Left lung (tissue), 10 donors: Measurements from ENCODE around the gene NFIC. TPM values are rescaled to one million over a fixed set of nuclear protein-coding genes. Genes with fewer than 3 reads are reported as not detected.
A peak's percentile ranks its signal among the peaks of the same experiment; 100 is the strongest.
"Not testable (repeated sequence)": the region's sequence is repeated elsewhere in the genome, so short reads cannot be mapped to it uniquely, and the experiment has no call there.

Experiments used
- ATAC-seq: fragments of 200-7000 bp; cut with Tn5 transposase; one replicate; pipeline ENCODE4 v1.9.1; 2020; ENCODE audit warnings: moderate library complexity
- DNase-seq, 4 donors: peaks; one replicate each; pipeline ENCODE4 v3.0.0-alpha.2; 2013 to 2020
- H3K27ac ChIP-seq, 2 donors: fragments of 200-600 bp; sonication (generic) in 1 of 2; one replicate each; pipeline versions ENCODE4 v1.5.0 to v1.8.0; 2020 to 2021
- H3K27me3 ChIP-seq, 2 donors: fragments of 200-600 bp; sonication (generic) in 1 of 2; one replicate each; pipeline versions ENCODE4 v1.5.0 to v1.8.0; 2020 to 2021
- H3K36me3 ChIP-seq, 2 donors: fragments of 200-600 bp; sonication (generic) in 1 of 2; one replicate each; pipeline versions ENCODE4 v1.5.0 to v1.8.0; 2020 to 2021
- H3K4me1 ChIP-seq, 2 donors: fragments of 200-600 bp; one replicate each; pipeline ENCODE4 v1.8.0; 2021
- H3K4me3 ChIP-seq, 2 donors: fragments of 200-600 bp; sonication (generic) in 1 of 2; one replicate each; pipeline versions ENCODE4 v1.5.0 to v1.8.0; 2020 to 2021; ENCODE audit warnings: mild to moderate bottlenecking in 1 of 2
- H3K9me3 ChIP-seq, 2 donors: fragments of 200-600 bp; sonication (generic) in 1 of 2; one replicate each; pipeline versions ENCODE4 v1.5.0 to v1.8.0; 2020 to 2021
- CTCF ChIP-seq, 2 donors: fragments of 200-600 bp; sonication (generic) in 1 of 2; IDR thresholded peaks; one replicate each; pipeline versions ENCODE4 v1.5.0 to v1.8.0; 2021; ENCODE audit warnings: antibody characterized with exemption in 2 of 2
- intact Hi-C, 2 donors: fragments of 100-400 bp; cut with DNase I; formaldehyde crosslinking; loops; one replicate each; pipeline versions ENCODE4 v1.11.2 to v1.14.2; 2022
- polyA plus RNA-seq, 6 donors: library from polyadenylated mRNA; unstranded; fragments of 120-200 nt; gene quantifications; one replicate each; pipeline ENCODE4 v1.2.1, GENCODE V29; 2013; ENCODE audit not compliant: insufficient read length in 6 of 6
- total RNA-seq, 2 donors: library from RNA; stranded (reverse); fragmentation: NEBNext Ultra II Directional; extraction: Animal tissue kit (Norgen Biotek cat#: 25700); gene quantifications; one replicate each; pipeline ENCODE4 v1.2.1, GENCODE V29; 2021
- donor health status: DM: no; HTN: yes; CAD: no.
- donor health status: DM: no; HTN: no; CAD: no.

The NFIC gene
- total and polyA plus RNA-seq, 8 donors = 37.2 to 163 (median 55.7) TPM

GRCh38 chr19:3420244-3420755, 53.9 kb downstream of the NFIC start:
- Histone ChIP-seq H3K27ac (no peak overlapping the region), H3K4me3 (no peak overlapping the region), H3K9me3 (no peaks in the 10 kb centered on the region), H3K4me1 (peaks cover 0 to 8% of the 10 kb centered on the region in 2 donors), H3K36me3 (peaks cover 0 to 22% of the 10 kb centered on the region in 2 donors), H3K27me3 (no peaks in the 10 kb centered on the region)
- DNase-seq = no peak
- TF ChIP-seq CTCF (IDR thresholded peaks at IDR 0.05) = no peak
- no peak for ATAC-seq
- intact Hi-C loops = loop anchor here in 1 of 2 donors (10.0 kb wide), 1 partner anchor 75 kb away; no protein-coding TSS in a partner anchor

- Histone ChIP-seq H3K27me3 (no peaks in the 10 kb centered on the region), H3K4me1 (peaks cover 0 to 8% of the 10 kb centered on the region in 2 donors), H3K36me3 (peaks cover 0 to 29% of the 10 kb centered on the region in 2 donors), H3K9me3 (no peaks in the 10 kb centered on the region), H3K27ac (no peak overlapping the region), H3K4me3 (no peak overlapping the region)
- no peak for TF ChIP-seq CTCF (IDR thresholded peaks at IDR 0.05)
- no peak for DNase-seq
- ATAC-seq = no peak
- intact Hi-C loops = loop anchor here in 1 of 2 donors (10.0 kb wide), 1 partner anchor 76 kb away; no protein-coding TSS in a partner anchor
Measured at GRCh38 chr19:3420909-3421619, 54.7 kb downstream of the NFIC start.

- DNase-seq, H3K4me1 ChIP-seq, ATAC-seq, H3K9me3 ChIP-seq, H3K27ac ChIP-seq, H3K4me3 ChIP-seq, H3K27me3 ChIP-seq: not testable (repeated sequence)
- peaks cover 0 to 35% of the 10 kb centered on the region in 2 donors for H3K36me3 ChIP-seq
- intact Hi-C loops = loop anchor here in 1 of 2 donors (10.0 kb wide), 1 partner anchor 77 kb away; no protein-coding TSS in a partner anchor
Measured at GRCh38 chr19:3421656-3422055, 55.3 kb downstream of the NFIC start.

- Histone ChIP-seq H3K4me3 (no peak overlapping the region), H3K36me3 (peaks cover 0 to 40% of the 10 kb centered on the region in 2 donors), H3K9me3 (no peaks in the 10 kb centered on the region), H3K27ac (peak overlapping the region; percentile 18 to 33), H3K4me1 (peaks cover 8 to 25% of the 10 kb centered on the region in 2 donors), H3K27me3 (no peaks in the 10 kb centered on the region)
- DNase-seq = peak in 1 of 4 donors; percentile 71
- TF ChIP-seq CTCF (IDR thresholded peaks at IDR 0.05) = no peak
- intact Hi-C loops = loop anchor here in 1 of 2 donors (10.0 kb wide), 1 partner anchor 79 kb away; no protein-coding TSS in a partner anchor
- ATAC-seq = peak; percentile 13
Measured at GRCh38 chr19:3423183-3423829, 56.9 kb downstream of the NFIC start.

GRCh38 chr19:3426433-3426832, 60.0 kb downstream of the NFIC start:
- DNase-seq (no peak), ATAC-seq (no peak)
- peaks cover 0 to 29% of the 10 kb centered on the region in 2 donors for H3K36me3 ChIP-seq
- intact Hi-C loops = loop anchor here in 1 of 2 donors (10.0 kb wide), 1 partner anchor 82 kb away; no protein-coding TSS in a partner anchor
- H3K9me3 ChIP-seq = no peaks in the 10 kb centered on the region
- H3K27me3 ChIP-seq = no peaks in the 10 kb centered on the region
- no peak overlapping the region for H3K4me3 ChIP-seq
- TF ChIP-seq CTCF (IDR thresholded peaks at IDR 0.05) = no peak
- no peak overlapping the region for H3K27ac ChIP-seq
- H3K4me1 ChIP-seq = peaks cover 24 to 54% of the 10 kb centered on the region in 2 donors

- DNase-seq, H3K27me3 ChIP-seq, H3K4me3 ChIP-seq, intact Hi-C loops, H3K9me3 ChIP-seq, ATAC-seq: not testable (repeated sequence)
- peaks cover 0 to 54% of the 10 kb centered on the region in 2 donors for H3K36me3 ChIP-seq
- H3K27ac ChIP-seq = peak overlapping the region; percentile 75 to 78
- peaks cover 30 to 69% of the 10 kb centered on the region in 2 donors for H3K4me1 ChIP-seq
Measured at GRCh38 chr19:3430366-3430680, 63.9 kb downstream of the NFIC start.
